GM21786 (cell line): Measurements from ENCODE around the gene SV2C.
A peak's percentile ranks its signal among the peaks of the same experiment; 100 is the strongest.

Experiments used
- ATAC-seq: cut with Tn5 transposase; IDR thresholded peaks from one replicate; pipeline ENCODE4 v1.9.1; 2021; ENCODE audit not compliant: unreplicated experiment

SV2C gene

GRCh38 chr5:76402251-76402885, 319.2 kb downstream of the SV2C start:
- peak; percentile 40 for ATAC-seq

- ATAC-seq = peak; percentile 37
Measured at GRCh38 chr5:76402886-76403765, 319.9 kb downstream of the SV2C start, which contains the start of gene IQGAP2. IQGAP2 (plus strand) TSS chr5:76403285; CDS start chr5:76403546, 261 bp downstream.
